Epithelial cell of proximal tubule (primary cell): ENCODE measurements around the gene NEUROD2. TPM values are rescaled to one million over a fixed set of nuclear protein-coding genes. Genes with fewer than 3 reads are reported as not detected.

Experiments used
- DNase-seq: peaks from one replicate; pipeline ENCODE4 v3.0.0-alpha.2; 2011; ENCODE audit warnings: low read depth
- H3K4me3 ChIP-seq: 2 replicates; pipeline ENCODE4 v1.5.1; 2011; ENCODE audit warnings: low read depth, mild to moderate bottlenecking, low read length
- CTCF ChIP-seq: conservative IDR thresholded peaks from 2 replicates; pipeline ENCODE4 v1.5.1; 2012; ENCODE audit warnings: low read depth, mild to moderate bottlenecking, low read length
- total RNA-seq: library from RNA; depleted of rRNA; stranded (reverse); fragments of >200 nt; gene quantifications from 2 replicates; pipeline ENCODE4 v1.2.3, GENCODE V29; 2015

NEUROD2 gene
- total RNA-seq, 1 donor from 2014 or later: not detected

- no peak for DNase-seq
- no peak for TF ChIP-seq CTCF
- no peak overlapping the region for H3K4me3 ChIP-seq
Observed at GRCh38 chr17:39566094-39566850, 41.4 kb downstream of the NEUROD2 start.

GRCh38 chr17:39564211-39564848 lies 43.4 kb downstream of the NEUROD2 start:
- TF ChIP-seq CTCF: no peak
- DNase-seq: no peak
- no peak overlapping the region for H3K4me3 ChIP-seq

- DNase-seq: no peak
- no peak for TF ChIP-seq CTCF
- H3K4me3 ChIP-seq: no peak overlapping the region
Observed at GRCh38 chr17:39563476-39563875, 44.2 kb downstream of the NEUROD2 start.

GRCh38 chr17:39562976-39563375 lies 44.7 kb downstream of the NEUROD2 start:
- H3K4me3 ChIP-seq: no peak overlapping the region
- TF ChIP-seq CTCF: no peak
- no peak for DNase-seq

GRCh38 chr17:39562395-39562794 lies 45.3 kb downstream of the NEUROD2 start:
- no peak overlapping the region for H3K4me3 ChIP-seq
- DNase-seq: no peak
- TF ChIP-seq CTCF: no peak

- DNase-seq: no peak
- TF ChIP-seq CTCF: no peak
Observed at GRCh38 chr17:39556423-39556822, 51.3 kb downstream of the NEUROD2 start.

More at GRCh38 chr17:39556423-39556822, 51.3 kb downstream of the NEUROD2 start:
- no peak overlapping the region for H3K4me3 ChIP-seq
